A549 treated with Hydrocortisone at 1 μM for 4 hours (cell line): ENCODE data around the gene LGALS3BP. TPM values are rescaled to one million over a fixed set of nuclear protein-coding genes. Genes with fewer than 3 reads are reported as not detected.

Experiments used
- total RNA-seq: library from RNA; stranded (reverse); fragments of 200-300 nt; extraction: Qiagen RNA extraction; gene quantifications from 5 replicates; pipeline ENCODE4 v1.2.3, GENCODE V29; 2022

LGALS3BP gene
- 67.1 to 87.7 TPM (median 79.2 TPM) in 5 replicates for total RNA-seq

DNA sequence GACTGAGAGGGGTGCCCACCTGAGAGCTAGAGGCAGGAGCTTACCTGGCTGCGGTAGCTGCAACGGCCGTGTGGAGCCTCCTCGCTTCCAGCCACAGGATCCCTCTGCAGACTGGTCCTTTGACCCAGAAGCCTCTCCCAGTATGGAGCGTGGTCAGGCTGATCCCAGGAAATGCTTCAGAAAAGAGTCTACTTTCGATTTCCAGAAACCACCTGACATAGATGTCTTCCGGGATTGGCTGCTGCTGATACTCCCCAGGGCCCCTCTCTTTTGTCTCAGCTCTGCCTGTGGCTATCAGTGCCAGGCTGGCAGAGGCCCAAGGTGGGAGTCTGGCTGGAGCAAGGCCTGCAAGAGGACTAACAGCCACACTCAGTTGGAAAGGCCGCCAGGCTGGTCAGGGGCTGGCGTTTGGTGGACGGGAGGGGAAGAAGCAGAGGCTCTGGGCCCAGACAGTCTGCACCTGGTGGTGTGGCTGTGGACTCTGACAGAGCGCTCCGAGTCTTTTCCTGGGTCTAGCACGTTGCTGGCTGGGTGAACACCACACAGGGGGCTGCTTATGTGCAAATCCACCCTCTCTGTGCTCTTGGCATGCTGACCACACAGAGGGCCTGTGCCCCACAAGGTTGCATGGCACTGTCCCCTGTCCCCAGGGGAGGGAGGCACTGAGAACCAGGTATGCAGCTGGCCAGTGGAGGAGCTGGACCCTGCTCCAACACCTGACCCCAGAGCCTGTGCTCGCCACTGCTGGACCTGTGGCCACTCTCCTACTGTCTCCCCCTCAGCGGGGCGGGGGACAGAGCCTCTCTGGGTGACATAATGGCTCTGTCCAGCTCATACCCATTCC is at the start of gene LGALS3BP:
Gene LGALS3BP (minus strand): TSS at position 144 of the 844 bp plus-strand sequence. CDS start 2,732 bp downstream, outside the sequence.

GRCh38 chr17:79023886-79024771 is 44.4 kb upstream of the LGALS3BP start, which contains the start of gene C1QTNF1:
Gene C1QTNF1 (plus strand): TSS chr17:79024169. CDS start chr17:79043969, 19,800 bp downstream.

DNA sequence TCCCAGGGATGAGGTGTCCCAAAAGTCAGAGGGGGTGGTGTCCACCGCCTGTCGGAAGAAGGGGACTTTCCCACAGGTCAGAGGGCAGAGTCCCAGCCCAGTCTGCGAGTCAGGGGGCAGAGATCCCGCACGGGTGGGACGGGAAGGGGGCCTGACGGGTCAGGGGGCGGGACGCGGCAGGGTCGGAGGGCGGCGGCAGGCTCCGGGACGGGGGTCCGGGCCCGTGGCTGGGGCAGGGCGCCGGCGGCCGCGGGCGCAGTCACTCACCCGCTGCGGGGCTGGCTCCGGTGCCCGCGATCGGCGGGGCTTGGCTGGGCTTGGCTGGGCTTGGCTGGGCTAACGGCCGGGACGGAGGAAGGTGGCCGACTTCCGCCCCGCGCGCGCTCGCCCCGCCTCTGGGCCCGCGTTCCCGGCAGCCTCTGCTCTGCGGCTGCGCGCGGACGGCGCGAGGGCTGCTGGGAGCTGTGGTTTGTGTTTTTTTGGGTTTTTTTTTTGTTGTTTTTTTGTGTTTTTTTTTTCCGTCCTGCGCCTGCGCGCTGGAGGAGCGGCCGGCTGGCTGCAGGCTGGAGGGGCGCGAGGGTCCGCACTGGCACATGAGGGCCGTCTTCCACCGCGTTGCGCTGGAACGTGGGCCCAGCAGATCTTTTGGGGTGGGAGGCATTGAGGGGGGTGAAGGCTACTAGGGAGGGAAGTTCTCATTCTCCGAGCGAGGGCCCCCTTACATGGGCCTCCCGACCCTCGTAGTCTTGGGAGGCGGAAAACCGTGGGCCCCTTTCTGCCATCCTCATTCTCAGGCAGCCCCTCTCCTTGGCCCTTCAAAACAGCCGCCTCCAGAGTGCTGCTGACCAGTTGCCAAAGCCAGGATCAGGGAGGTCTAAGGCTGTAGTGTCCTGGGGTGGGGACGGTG is 29.9 kb upstream of the LGALS3BP start, which contains the start of gene CANT1:
Gene CANT1 (minus strand): TSS at position 368 of the 907 bp plus-strand sequence. CDS start 12,142 bp downstream, outside the sequence.

DNA sequence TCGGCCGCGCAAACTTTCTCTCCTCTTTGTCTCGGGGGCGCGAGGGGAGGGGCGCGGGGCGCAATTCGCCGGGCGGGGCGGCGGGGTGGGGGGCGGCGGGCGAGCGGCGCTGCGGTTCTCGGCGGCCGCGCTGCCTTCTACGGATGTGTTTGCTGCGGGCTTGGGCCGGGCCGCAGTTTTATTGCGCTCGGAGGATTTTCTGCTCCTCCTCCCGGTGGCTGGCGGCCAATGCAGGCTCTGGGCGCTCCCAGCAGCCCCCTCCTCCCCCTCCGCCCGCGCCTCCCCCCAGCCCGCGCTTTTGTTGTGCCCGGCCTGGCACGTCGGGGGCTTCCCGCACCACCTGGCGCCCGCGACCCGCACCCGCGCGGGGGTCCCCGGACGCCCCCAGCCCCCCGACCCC is 54.5 kb downstream of the LGALS3BP start, which contains the start of gene TIMP2:
Gene TIMP2 (minus strand): TSS at position 154 of the 400 bp plus-strand sequence. CDS start 299 bp downstream, outside the sequence.

Other genes starting within 250 kb of the LGALS3BP start
- 59.8 to 87.9 TPM (median 64.0 TPM) in 5 replicates for gene CYTH1, start 197.7 kb downstream of the LGALS3BP start, total RNA-seq
- 52.6 to 60.5 TPM (median 55.6 TPM) in 5 replicates for gene USP36, start 139.1 kb downstream of the LGALS3BP start, total RNA-seq
- gene CEP295NL, start 76.7 kb downstream of the LGALS3BP start, total RNA-seq, result 0.37 to 0.44 TPM (median 0.41 TPM) in 5 replicates
- 190 to 245 TPM (median 225 TPM) in 5 replicates for gene TIMP2, start 54.5 kb downstream of the LGALS3BP start, total RNA-seq
- 77.2 to 92.2 TPM (median 83.8 TPM) in 5 replicates for gene CANT1, start 29.8 kb upstream of the LGALS3BP start, total RNA-seq
- 45.9 to 57.7 TPM (median 49.2 TPM) in 5 replicates for gene C1QTNF1, start 44.2 kb upstream of the LGALS3BP start, total RNA-seq
- gene ENGASE, start 94.9 kb upstream of the LGALS3BP start, total RNA-seq, result 12.5 to 17.9 TPM (median 15.1 TPM) in 5 replicates